ENCODE results near the gene C5AR1. TPM values are rescaled to one million over a fixed set of nuclear protein-coding genes. Genes with fewer than 3 reads are reported as not detected.

The C5AR1 gene
- total and polyA plus RNA-seq, 7 experiments from 2014 or later = 0.14 to 205 (median 5.9) TPM; not detected in 1

- Mint-ChIP-seq H3K27me3 (no peaks in the 10 kb centered on the region), H3K9me3 (no peaks in the 10 kb centered on the region), H3K27ac (peak overlapping the region in 3 of 9 donors; percentile 10 to 40 (median 22)), H3K4me1 (peaks cover 9 to 17% (median 10%) of the 10 kb centered on the region in 7 donors), H3K4me3 (no peak overlapping the region), H3K36me3 (peaks cover 0 to 40% (median 12%) of the 10 kb centered on the region in 5 donors)
- Histone ChIP-seq H3K9me3 (ENCODE audit: control insufficient read depth in 2 of 3, low read length in 3 of 3) (no peaks in the 10 kb centered on the region), H3K27ac (ENCODE audit: low read depth, low read length) (no peak overlapping the region), H3K4me1 (ENCODE audit: control insufficient read depth in 2 of 2, insufficient read depth in 2 of 2, low read length in 2 of 2) (peaks cover 0 to 5% of the 10 kb centered on the region in 2 donors), H3K36me3 (ENCODE audit: control insufficient read depth in 2 of 3, insufficient read depth in 3 of 3, low read length in 3 of 3) (peaks cover 0 to 73% (median 10%) of the 10 kb centered on the region in 3 experiments), H3K4me3 (ENCODE audit: low read length) (no peak overlapping the region), H3K27me3 (ENCODE audit: control insufficient read depth in 2 of 2, insufficient read depth in 2 of 2, low read length in 2 of 2) (no peaks in the 10 kb centered on the region)
- no peak for ATAC-seq
- POLR2A ChIA-PET = interaction anchor here (0.6 kb wide), 1 partner anchor 154 kb away, joined by 3 read pairs; the partner anchor contains the start of gene ZC3H4
- no peak for DNase-seq
- CTCF ChIA-PET = no interaction called here
- intact Hi-C loops (cut with micrococcal nuclease) = no loop called here
Measured at GRCh38 chr19:47268028-47268427, 41.6 kb upstream of the C5AR1 start.

GRCh38 chr19:47269596-47269995, 40.1 kb upstream of the C5AR1 start:
- H3K36me3 ChIP-seq (ENCODE audit: control insufficient read depth in 2 of 3, insufficient read depth in 3 of 3, low read length in 3 of 3) = peaks cover 0 to 62% (median 6%) of the 10 kb centered on the region in 3 experiments
- Mint-ChIP-seq H3K9me3 (no peaks in the 10 kb centered on the region), H3K27ac (no peak overlapping the region), H3K27me3 (no peaks in the 10 kb centered on the region), H3K36me3 (peaks cover 0 to 35% (median 7%) of the 10 kb centered on the region in 5 donors), H3K4me1 (peaks cover 10 to 17% (median 11%) of the 10 kb centered on the region in 7 donors), H3K4me3 (no peak overlapping the region)
- ChIA-PET CTCF (no interaction called here), POLR2A (no interaction called here)
- no peak overlapping the region for H3K27ac ChIP-seq (ENCODE audit: low read depth, low read length)
- H3K27me3 ChIP-seq (ENCODE audit: control insufficient read depth in 2 of 2, insufficient read depth in 2 of 2, low read length in 2 of 2) = no peaks in the 10 kb centered on the region
- intact Hi-C loops (cut with micrococcal nuclease) = no loop called here
- no peak for ATAC-seq
- no peak for DNase-seq
- no peaks in the 10 kb centered on the region for H3K9me3 ChIP-seq (ENCODE audit: control insufficient read depth in 2 of 3, low read length in 3 of 3)
- peaks cover 0 to 7% of the 10 kb centered on the region in 2 donors for H3K4me1 ChIP-seq (ENCODE audit: control insufficient read depth in 2 of 2, insufficient read depth in 2 of 2, low read length in 2 of 2)
- no peak overlapping the region for H3K4me3 ChIP-seq (ENCODE audit: low read length)

- DNase-seq (no peak), ATAC-seq (no peak)
- H3K9me3 Mint-ChIP-seq = no peaks in the 10 kb centered on the region
- Histone ChIP-seq H3K36me3 (ENCODE audit: control insufficient read depth in 2 of 3, insufficient read depth in 3 of 3, low read length in 3 of 3) (peaks cover 0 to 54% (median 0%) of the 10 kb centered on the region in 3 experiments), H3K27ac (ENCODE audit: low read depth, low read length) (no peak overlapping the region), H3K9me3 (ENCODE audit: control insufficient read depth in 2 of 3, low read length in 3 of 3) (no peaks in the 10 kb centered on the region), H3K4me1 (ENCODE audit: control insufficient read depth in 2 of 2, insufficient read depth in 2 of 2, low read length in 2 of 2) (peaks cover 2 to 11% of the 10 kb centered on the region in 2 donors), H3K27me3 (ENCODE audit: control insufficient read depth in 2 of 2, insufficient read depth in 2 of 2, low read length in 2 of 2) (no peaks in the 10 kb centered on the region), H3K4me3 (ENCODE audit: low read length) (no peak overlapping the region)
- H3K27me3 Mint-ChIP-seq = no peaks in the 10 kb centered on the region
- H3K4me1 Mint-ChIP-seq = peaks cover 12 to 19% (median 13%) of the 10 kb centered on the region in 7 donors
- ChIA-PET POLR2A (no interaction called here), CTCF (no interaction called here)
- peaks cover 0 to 32% (median 5%) of the 10 kb centered on the region in 5 donors for H3K36me3 Mint-ChIP-seq
- intact Hi-C loops (cut with micrococcal nuclease) = loop anchor here (5.0 to 10.0 kb wide), 6 partner anchors 337 to 1556 kb away; partner anchors contain the start of genes BICRA (in 1 of the 2), MYPOP (in 1 of the 2), PRKD2 (in 1 of the 2) and SLC1A5 (in 1 of the 2)
- H3K27ac Mint-ChIP-seq = peak overlapping the region in 2 of 9 donors; percentile 28 to 62
- H3K4me3 Mint-ChIP-seq = no peak overlapping the region
Measured at GRCh38 chr19:47270408-47270807, 39.3 kb upstream of the C5AR1 start.

- Histone ChIP-seq H3K27me3 (ENCODE audit: control insufficient read depth in 2 of 2, insufficient read depth in 2 of 2, low read length in 2 of 2) (no peaks in the 10 kb centered on the region), H3K4me3 (ENCODE audit: low read length) (no peak overlapping the region), H3K4me1 (ENCODE audit: control insufficient read depth in 2 of 2, insufficient read depth in 2 of 2, low read length in 2 of 2) (peaks cover 3 to 14% of the 10 kb centered on the region in 2 donors), H3K27ac (ENCODE audit: low read depth, low read length) (no peak overlapping the region), H3K36me3 (ENCODE audit: control insufficient read depth in 2 of 3, insufficient read depth in 3 of 3, low read length in 3 of 3) (peaks cover 0 to 42% (median 0%) of the 10 kb centered on the region in 3 experiments), H3K9me3 (ENCODE audit: control insufficient read depth in 2 of 3, low read length in 3 of 3) (no peaks in the 10 kb centered on the region)
- CTCF ChIA-PET = interaction anchor here (0.7 kb wide), 1 partner anchor 15 kb away, joined by 3 read pairs; the partner anchor contains the start of gene CCDC9
- peak overlapping the region in 9 of 10 donors; percentile 21 to 99 (median 95) for H3K4me3 Mint-ChIP-seq
- no peaks in the 10 kb centered on the region for H3K27me3 Mint-ChIP-seq
- POLR2A ChIA-PET = interaction anchor here (0.6 to 1.5 kb wide), 3 partner anchors 11 to 38 kb away, joined by 3 to 10 read pairs (median 3); partner anchors contain the start of gene CCDC9
- peak overlapping the region in 4 of 9 donors; percentile 36 to 93 (median 91) for H3K27ac Mint-ChIP-seq
- no peaks in the 10 kb centered on the region for H3K9me3 Mint-ChIP-seq
- intact Hi-C loops (cut with micrococcal nuclease) = loop anchor here (5.0 to 10.0 kb wide), 6 partner anchors 335 to 1557 kb away; partner anchors contain the start of genes BICRA (in 1 of the 2), MYPOP (in 1 of the 2), PRKD2 (in 1 of the 2) and SLC1A5 (in 1 of the 2)
- peaks cover 0 to 23% (median 3%) of the 10 kb centered on the region in 5 donors for H3K36me3 Mint-ChIP-seq
- H3K4me1 Mint-ChIP-seq = peaks cover 19 to 27% (median 20%) of the 10 kb centered on the region in 7 donors
- DNase-seq (no peak), ATAC-seq (no peak)
Measured at GRCh38 chr19:47271949-47272348, 37.7 kb upstream of the C5AR1 start.

- ChIA-PET POLR2A (interaction anchor here (0.6 to 1.5 kb wide), 3 partner anchors 11 to 39 kb away, joined by 3 to 10 read pairs (median 3); partner anchors contain the start of gene CCDC9), CTCF (no interaction called here)
- Mint-ChIP-seq H3K36me3 (peaks cover 0 to 18% (median 3%) of the 10 kb centered on the region in 5 donors), H3K9me3 (no peaks in the 10 kb centered on the region), H3K27ac (peak overlapping the region; percentile 84 to 98 (median 93)), H3K4me1 (peaks cover 19 to 27% (median 22%) of the 10 kb centered on the region in 7 donors), H3K4me3 (peak overlapping the region; percentile 83 to 99 (median 95)), H3K27me3 (no peaks in the 10 kb centered on the region)
- peak in 1 of 9 donors; percentile 66 for DNase-seq
- Histone ChIP-seq H3K27me3 (ENCODE audit: control insufficient read depth in 2 of 2, insufficient read depth in 2 of 2, low read length in 2 of 2) (no peaks in the 10 kb centered on the region), H3K4me3 (ENCODE audit: low read length) (peak overlapping the region; percentile 100), H3K27ac (ENCODE audit: low read depth, low read length) (peak overlapping the region; percentile 95), H3K4me1 (ENCODE audit: control insufficient read depth in 2 of 2, insufficient read depth in 2 of 2, low read length in 2 of 2) (peaks cover 3 to 14% of the 10 kb centered on the region in 2 donors), H3K9me3 (ENCODE audit: control insufficient read depth in 2 of 3, low read length in 3 of 3) (no peaks in the 10 kb centered on the region), H3K36me3 (ENCODE audit: control insufficient read depth in 2 of 3, insufficient read depth in 3 of 3, low read length in 3 of 3) (peaks cover 0 to 36% (median 0%) of the 10 kb centered on the region in 3 experiments)
- ATAC-seq = no peak
- intact Hi-C loops (cut with micrococcal nuclease) = loop anchor here (1.0 to 10.0 kb wide), 8 partner anchors 15 to 1558 kb away; partner anchors contain the start of genes BICRA (in 1 of the 2), MYPOP (in 1 of the 2), PRKD2 (in 1 of the 2) and SLC1A5 (in 1 of the 2)
Measured at GRCh38 chr19:47272448-47273312, 37.0 kb upstream of the C5AR1 start.

Measured in naive thymus-derived CD4-positive, alpha-beta T cell (primary cell).